CD14-positive monocyte (primary cell): ENCODE results near the gene CHIT1. TPM values are rescaled to one million over a fixed set of nuclear protein-coding genes. Genes with fewer than 3 reads are reported as not detected.
"Not testable (repeated sequence)": the region's sequence is repeated elsewhere in the genome, so short reads cannot be mapped to it uniquely, and the experiment has no call there.

Experiments used
- DNase-seq, 3 donors: peaks; one replicate each; pipeline ENCODE4 v3.0.0-alpha.2; 2011 to 2022
- H2AFZ ChIP-seq: 2 replicates; pipeline ENCODE4 v1.6.0; 2012; ENCODE audit warnings: mild to moderate bottlenecking, low read depth, low read length, inconsistent platforms; ENCODE audit not compliant: insufficient read depth, poor library complexity, severe bottlenecking
- H3K27ac ChIP-seq, 2 donors: 1 replicate in 1 of 2; 2 replicates in 1 of 2; pipeline ENCODE4 v1.5.1; 2012 to 2013; ENCODE audit warnings: low read length in 2 of 2, control low read depth in 1 of 2, inconsistent platforms in 1 of 2, low read depth in 1 of 2, mild to moderate bottlenecking in 1 of 2
- H3K27me3 ChIP-seq, 2 donors: one replicate each; pipeline versions ENCODE4 v1.6.0 to v1.6.1; 2011 to 2013; ENCODE audit warnings: low read length in 2 of 2; ENCODE audit not compliant: control insufficient read depth in 2 of 2, insufficient read depth in 2 of 2
- H3K36me3 ChIP-seq, 2 donors: replicated peaks in 1 of 2; 1 replicate in 1 of 2; 2 replicates in 1 of 2; pipeline versions ENCODE4 v1.5.1 to v1.6.1; 2012 to 2013; ENCODE audit warnings: low read length in 2 of 2, control low read depth in 1 of 2, inconsistent platforms in 1 of 2, mild to moderate bottlenecking in 1 of 2; ENCODE audit not compliant: insufficient read depth in 2 of 2, control insufficient read depth in 1 of 2
- H3K4me1 ChIP-seq, 2 donors: 1 replicate in 1 of 2; 2 replicates in 1 of 2; pipeline versions ENCODE4 v1.5.1 to v1.6.1; 2012 to 2013; ENCODE audit warnings: low read length in 2 of 2, control low read depth in 1 of 2, inconsistent platforms in 1 of 2, mild to moderate bottlenecking in 1 of 2, moderate library complexity in 1 of 2; ENCODE audit not compliant: insufficient read depth in 2 of 2, control insufficient read depth in 1 of 2
- H3K4me2 ChIP-seq: replicated peaks from 2 replicates; pipeline ENCODE3; 2012; ENCODE audit warnings: low read length, moderate library complexity, mild to moderate bottlenecking; ENCODE audit not compliant: poor library complexity, severe bottlenecking; ENCODE audit errors: extremely low read depth
- H3K4me3 ChIP-seq, 3 experiments: fragments of 200-600 bp in 1 of 3; sonication (generic) in 1 of 3; replicated peaks in 1 of 3; 1 replicate in 2 of 3; 2 replicates in 1 of 3; pipeline ENCODE4 v1.5.1; 2011 to 2013; ENCODE audit warnings: low read length in 3 of 3, mild to moderate bottlenecking in 3 of 3, control low read depth in 2 of 3, low read depth in 2 of 3, inconsistent platforms in 1 of 3, moderate library complexity in 1 of 3
- H3K79me2 ChIP-seq: 2 replicates; pipeline ENCODE4 v1.6.0; 2012; ENCODE audit warnings: mild to moderate bottlenecking, control low read depth, inconsistent platforms, low read length, moderate library complexity; ENCODE audit not compliant: insufficient read depth
- H3K9ac ChIP-seq: 2 replicates; pipeline ENCODE4 v1.6.0; 2017; ENCODE audit warnings: low read length, mild to moderate bottlenecking; ENCODE audit not compliant: insufficient read depth, poor library complexity, severe bottlenecking
- H3K9me3 ChIP-seq, 2 donors: replicated peaks in 1 of 2; 1 replicate in 1 of 2; 2 replicates in 1 of 2; pipeline versions ENCODE4 v1.5.1 to v1.6.1; 2012 to 2013; ENCODE audit warnings: low read length in 2 of 2, control low read depth in 1 of 2; ENCODE audit not compliant: control insufficient read depth in 1 of 2, insufficient read depth in 1 of 2
- H4K20me1 ChIP-seq: 2 replicates; pipeline ENCODE4 v1.6.0; 2012; ENCODE audit warnings: mild to moderate bottlenecking, low read length, control low read depth, moderate library complexity; ENCODE audit not compliant: insufficient read depth
- H3K27ac Mint-ChIP-seq, 7 donors: one replicate each; pipeline ENCODE4 v1.8.0; 2020; ENCODE audit warnings: mild to moderate bottlenecking in 7 of 7, mixed read lengths in 7 of 7, moderate library complexity in 6 of 7, inconsistent platforms in 2 of 7
- H3K27me3 Mint-ChIP-seq, 3 donors: one replicate each; pipeline ENCODE4 v1.8.0; 2021 to 2022; ENCODE audit warnings: low read depth in 3 of 3, mild to moderate bottlenecking in 3 of 3, mixed read lengths in 3 of 3, moderate library complexity in 3 of 3, inconsistent platforms in 1 of 3
- H3K36me3 Mint-ChIP-seq, 2 donors: one replicate each; pipeline ENCODE4 v1.8.0; 2020; ENCODE audit warnings: mixed read lengths in 2 of 2, inconsistent platforms in 1 of 2, mild to moderate bottlenecking in 1 of 2
- H3K4me1 Mint-ChIP-seq: one replicate; pipeline ENCODE4 v1.8.0; 2020; ENCODE audit warnings: mild to moderate bottlenecking, mixed read lengths
- H3K4me3 Mint-ChIP-seq, 2 donors: one replicate each; pipeline ENCODE4 v1.8.0; 2020; ENCODE audit warnings: mild to moderate bottlenecking in 2 of 2, mixed read lengths in 2 of 2, moderate library complexity in 1 of 2
- H3K9me3 Mint-ChIP-seq, 7 donors: one replicate each; pipeline ENCODE4 v1.8.0; 2020 to 2022; ENCODE audit warnings: mixed read lengths in 7 of 7, mild to moderate bottlenecking in 6 of 7, moderate library complexity in 6 of 7, inconsistent platforms in 2 of 7
- WGBS: methylation state at CpG from one replicate; pipeline ENCODE4 v1.1.5; 2013; ENCODE audit warnings: missing lambda C conversion rate; ENCODE audit not compliant: insufficient coverage; 5-methylcytosine and 5-hydroxymethylcytosine counted together
- intact Hi-C, 2 donors: fragments of 100-400 bp; cut with micrococcal nuclease; formaldehyde crosslinking; loops; one replicate each; pipeline versions ENCODE4 v1.15.0 to v1.15.1; 2023
- polyA plus RNA-seq, 3 donors: library from polyadenylated mRNA; depleted of rRNA in 1 of 3; unstranded in 2 of 3; stranded (reverse) in 1 of 3; fragments of 300-500 nt in 2 of 3; fragments of >200 nt in 1 of 3; fragmentation: Illumina TruSeq in 2 of 3; gene quantifications; 1 replicate in 2 of 3; 2 replicates in 1 of 3; pipeline ENCODE4 v1.2.3, GENCODE V29; 2012 to 2021
- TF ChIP-seq, protein P1 (sequence below): fragments of 200-600 bp; IDR thresholded peaks from one replicate; pipeline ENCODE4 v1.8.0; 2022; ENCODE audit warnings: antibody characterized with exemption, mild to moderate bottlenecking

CHIT1 gene
- polyA plus RNA-seq, 3 donors = 0.08 to 0.51 TPM; not detected in 1

DNA sequence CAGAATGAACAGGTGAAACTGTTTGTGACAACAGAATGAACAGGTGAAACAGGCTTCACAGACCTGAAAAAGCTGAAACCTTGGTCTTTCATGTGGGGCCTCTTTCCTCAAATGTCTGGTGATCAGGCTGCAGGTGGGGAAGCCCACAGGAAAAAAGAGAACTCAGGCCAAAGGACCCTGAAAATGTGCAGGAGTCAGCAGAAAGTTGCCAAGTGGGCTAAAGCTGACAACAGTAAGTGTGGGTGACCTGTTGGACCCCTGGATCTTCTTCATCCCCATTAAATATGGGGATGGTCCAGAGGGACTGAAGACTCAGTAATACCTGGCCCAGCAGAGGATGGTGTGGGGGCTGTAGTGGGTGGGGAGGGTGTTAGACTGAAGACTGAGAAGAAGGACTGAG, 9.1 kb upstream of the CHIT1 start:
- no peaks in the 10 kb centered on the region for H3K36me3 Mint-ChIP-seq
- TF ChIP-seq, protein P1, sequence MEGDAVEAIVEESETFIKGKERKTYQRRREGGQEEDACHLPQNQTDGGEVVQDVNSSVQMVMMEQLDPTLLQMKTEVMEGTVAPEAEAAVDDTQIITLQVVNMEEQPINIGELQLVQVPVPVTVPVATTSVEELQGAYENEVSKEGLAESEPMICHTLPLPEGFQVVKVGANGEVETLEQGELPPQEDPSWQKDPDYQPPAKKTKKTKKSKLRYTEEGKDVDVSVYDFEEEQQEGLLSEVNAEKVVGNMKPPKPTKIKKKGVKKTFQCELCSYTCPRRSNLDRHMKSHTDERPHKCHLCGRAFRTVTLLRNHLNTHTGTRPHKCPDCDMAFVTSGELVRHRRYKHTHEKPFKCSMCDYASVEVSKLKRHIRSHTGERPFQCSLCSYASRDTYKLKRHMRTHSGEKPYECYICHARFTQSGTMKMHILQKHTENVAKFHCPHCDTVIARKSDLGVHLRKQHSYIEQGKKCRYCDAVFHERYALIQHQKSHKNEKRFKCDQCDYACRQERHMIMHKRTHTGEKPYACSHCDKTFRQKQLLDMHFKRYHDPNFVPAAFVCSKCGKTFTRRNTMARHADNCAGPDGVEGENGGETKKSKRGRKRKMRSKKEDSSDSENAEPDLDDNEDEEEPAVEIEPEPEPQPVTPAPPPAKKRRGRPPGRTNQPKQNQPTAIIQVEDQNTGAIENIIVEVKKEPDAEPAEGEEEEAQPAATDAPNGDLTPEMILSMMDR = no peak
- no peak overlapping the region for H3K9ac ChIP-seq
- H3K9me3 Mint-ChIP-seq = peaks cover 24 to 41% (median 34%) of the 10 kb centered on the region in 7 donors
- intact Hi-C loops = no loop called here
- H3K36me3 ChIP-seq = no peaks in the 10 kb centered on the region
- H3K4me3 Mint-ChIP-seq = no peak overlapping the region
- peaks cover 29 to 32% of the 10 kb centered on the region in 2 donors for H3K9me3 ChIP-seq
- H3K4me2 ChIP-seq = no peak overlapping the region
- DNase-seq = no peak
- H3K4me1 ChIP-seq = no peaks in the 10 kb centered on the region
- no peaks in the 10 kb centered on the region for H4K20me1 ChIP-seq
- no peak overlapping the region for H2AFZ ChIP-seq
- H3K79me2 ChIP-seq = no peaks in the 10 kb centered on the region
- no peak overlapping the region for H3K4me3 ChIP-seq
- peaks cover 1 to 3% of the 10 kb centered on the region in 2 donors for H3K27me3 ChIP-seq
- peaks cover 16 to 30% (median 17%) of the 10 kb centered on the region in 3 donors for H3K27me3 Mint-ChIP-seq
- H3K27ac ChIP-seq = no peak overlapping the region
- no peak overlapping the region for H3K27ac Mint-ChIP-seq
- no peaks in the 10 kb centered on the region for H3K4me1 Mint-ChIP-seq

DNA sequence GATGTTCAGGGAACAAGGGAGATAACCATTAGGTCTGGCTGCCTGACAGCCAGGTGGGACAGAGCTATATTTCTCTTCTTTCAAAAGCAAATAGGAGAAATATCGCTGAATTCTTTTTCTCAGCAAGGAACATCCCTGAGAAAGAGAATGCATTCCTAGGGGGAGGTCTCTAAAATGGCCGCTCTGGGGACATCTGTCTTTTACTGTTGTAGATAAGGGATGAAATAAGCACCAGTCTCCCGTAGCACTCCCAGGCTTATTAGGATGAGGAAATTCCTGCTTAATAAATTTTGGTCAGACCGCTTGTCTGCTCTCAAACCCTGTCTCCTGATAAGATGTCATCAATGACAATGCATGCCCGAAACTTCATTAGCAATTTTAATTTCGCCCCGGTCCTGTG, 5.4 kb upstream of the CHIT1 start:
- H3K4me2 ChIP-seq, H3K36me3 ChIP-seq, H3K27ac Mint-ChIP-seq, H3K9ac ChIP-seq, intact Hi-C loops, H3K4me3 Mint-ChIP-seq, H3K36me3 Mint-ChIP-seq, H4K20me1 ChIP-seq, H3K4me3 ChIP-seq, H3K27ac ChIP-seq, H2AFZ ChIP-seq, H3K4me1 ChIP-seq, DNase-seq, H3K79me2 ChIP-seq, H3K4me1 Mint-ChIP-seq: not testable (repeated sequence)
- 60% methylated on average over 1 of the region's 7 CpGs for WGBS
- H3K9me3 Mint-ChIP-seq = peaks cover 24 to 46% (median 34%) of the 10 kb centered on the region in 7 donors
- H3K27me3 ChIP-seq = peaks cover 0 to 10% of the 10 kb centered on the region in 2 donors
- peaks cover 31 to 37% of the 10 kb centered on the region in 2 donors for H3K9me3 ChIP-seq
- H3K27me3 Mint-ChIP-seq = peaks cover 16 to 24% (median 20%) of the 10 kb centered on the region in 3 donors
